CD14-positive monocyte (primary cell): ENCODE results near the gene GPN3. TPM values are rescaled to one million over a fixed set of nuclear protein-coding genes. Genes with fewer than 3 reads are reported as not detected.
"Not testable (repeated sequence)": the region's sequence is repeated elsewhere in the genome, so short reads cannot be mapped to it uniquely, and the experiment has no call there.

Experiments
- DNase-seq, 3 donors: peaks; one replicate each; pipeline ENCODE4 v3.0.0-alpha.2; 2011 to 2022
- H2AFZ ChIP-seq: 2 replicates; pipeline ENCODE4 v1.6.0; 2012; ENCODE audit warnings: mild to moderate bottlenecking, low read depth, low read length, inconsistent platforms; ENCODE audit not compliant: insufficient read depth, poor library complexity, severe bottlenecking
- H3K27ac ChIP-seq, 2 donors: 1 replicate in 1 of 2; 2 replicates in 1 of 2; pipeline ENCODE4 v1.5.1; 2012 to 2013; ENCODE audit warnings: low read length in 2 of 2, control low read depth in 1 of 2, inconsistent platforms in 1 of 2, low read depth in 1 of 2, mild to moderate bottlenecking in 1 of 2
- H3K27me3 ChIP-seq, 2 donors: one replicate each; pipeline versions ENCODE4 v1.6.0 to v1.6.1; 2011 to 2013; ENCODE audit warnings: low read length in 2 of 2; ENCODE audit not compliant: control insufficient read depth in 2 of 2, insufficient read depth in 2 of 2
- H3K36me3 ChIP-seq, 2 donors: replicated peaks in 1 of 2; 1 replicate in 1 of 2; 2 replicates in 1 of 2; pipeline versions ENCODE4 v1.5.1 to v1.6.1; 2012 to 2013; ENCODE audit warnings: low read length in 2 of 2, control low read depth in 1 of 2, inconsistent platforms in 1 of 2, mild to moderate bottlenecking in 1 of 2; ENCODE audit not compliant: insufficient read depth in 2 of 2, control insufficient read depth in 1 of 2
- H3K4me1 ChIP-seq, 2 donors: 1 replicate in 1 of 2; 2 replicates in 1 of 2; pipeline versions ENCODE4 v1.5.1 to v1.6.1; 2012 to 2013; ENCODE audit warnings: low read length in 2 of 2, control low read depth in 1 of 2, inconsistent platforms in 1 of 2, mild to moderate bottlenecking in 1 of 2, moderate library complexity in 1 of 2; ENCODE audit not compliant: insufficient read depth in 2 of 2, control insufficient read depth in 1 of 2
- H3K4me2 ChIP-seq: replicated peaks from 2 replicates; pipeline ENCODE3; 2012; ENCODE audit warnings: low read length, moderate library complexity, mild to moderate bottlenecking; ENCODE audit not compliant: poor library complexity, severe bottlenecking; ENCODE audit errors: extremely low read depth
- H3K4me3 ChIP-seq, 3 experiments: fragments of 200-600 bp in 1 of 3; sonication (generic) in 1 of 3; replicated peaks in 1 of 3; 1 replicate in 2 of 3; 2 replicates in 1 of 3; pipeline ENCODE4 v1.5.1; 2011 to 2013; ENCODE audit warnings: low read length in 3 of 3, mild to moderate bottlenecking in 3 of 3, control low read depth in 2 of 3, low read depth in 2 of 3, inconsistent platforms in 1 of 3, moderate library complexity in 1 of 3
- H3K79me2 ChIP-seq: 2 replicates; pipeline ENCODE4 v1.6.0; 2012; ENCODE audit warnings: mild to moderate bottlenecking, control low read depth, inconsistent platforms, low read length, moderate library complexity; ENCODE audit not compliant: insufficient read depth
- H3K9ac ChIP-seq: 2 replicates; pipeline ENCODE4 v1.6.0; 2017; ENCODE audit warnings: low read length, mild to moderate bottlenecking; ENCODE audit not compliant: insufficient read depth, poor library complexity, severe bottlenecking
- H3K9me3 ChIP-seq, 2 donors: replicated peaks in 1 of 2; 1 replicate in 1 of 2; 2 replicates in 1 of 2; pipeline versions ENCODE4 v1.5.1 to v1.6.1; 2012 to 2013; ENCODE audit warnings: low read length in 2 of 2, control low read depth in 1 of 2; ENCODE audit not compliant: control insufficient read depth in 1 of 2, insufficient read depth in 1 of 2
- H4K20me1 ChIP-seq: 2 replicates; pipeline ENCODE4 v1.6.0; 2012; ENCODE audit warnings: mild to moderate bottlenecking, low read length, control low read depth, moderate library complexity; ENCODE audit not compliant: insufficient read depth
- H3K27ac Mint-ChIP-seq, 7 donors: one replicate each; pipeline ENCODE4 v1.8.0; 2020; ENCODE audit warnings: mild to moderate bottlenecking in 7 of 7, mixed read lengths in 7 of 7, moderate library complexity in 6 of 7, inconsistent platforms in 2 of 7
- H3K27me3 Mint-ChIP-seq, 3 donors: one replicate each; pipeline ENCODE4 v1.8.0; 2021 to 2022; ENCODE audit warnings: low read depth in 3 of 3, mild to moderate bottlenecking in 3 of 3, mixed read lengths in 3 of 3, moderate library complexity in 3 of 3, inconsistent platforms in 1 of 3
- H3K36me3 Mint-ChIP-seq, 2 donors: one replicate each; pipeline ENCODE4 v1.8.0; 2020; ENCODE audit warnings: mixed read lengths in 2 of 2, inconsistent platforms in 1 of 2, mild to moderate bottlenecking in 1 of 2
- H3K4me1 Mint-ChIP-seq: one replicate; pipeline ENCODE4 v1.8.0; 2020; ENCODE audit warnings: mild to moderate bottlenecking, mixed read lengths
- H3K4me3 Mint-ChIP-seq, 2 donors: one replicate each; pipeline ENCODE4 v1.8.0; 2020; ENCODE audit warnings: mild to moderate bottlenecking in 2 of 2, mixed read lengths in 2 of 2, moderate library complexity in 1 of 2
- H3K9me3 Mint-ChIP-seq, 7 donors: one replicate each; pipeline ENCODE4 v1.8.0; 2020 to 2022; ENCODE audit warnings: mixed read lengths in 7 of 7, mild to moderate bottlenecking in 6 of 7, moderate library complexity in 6 of 7, inconsistent platforms in 2 of 7
- CTCF ChIP-seq: fragments of 200-600 bp; IDR thresholded peaks from one replicate; pipeline ENCODE4 v1.8.0; 2022; ENCODE audit warnings: antibody characterized with exemption, mild to moderate bottlenecking
- whole genome bisulfite sequencing: methylation state at CpG from one replicate; pipeline ENCODE4 v1.1.5; 2013; ENCODE audit warnings: missing lambda C conversion rate; ENCODE audit not compliant: insufficient coverage; 5-methylcytosine and 5-hydroxymethylcytosine counted together
- intact Hi-C, 2 donors: fragments of 100-400 bp; cut with micrococcal nuclease; formaldehyde crosslinking; loops; one replicate each; pipeline versions ENCODE4 v1.15.0 to v1.15.1; 2023
- polyA plus RNA-seq, 3 donors: library from polyadenylated mRNA; depleted of rRNA in 1 of 3; unstranded in 2 of 3; stranded (reverse) in 1 of 3; fragments of 300-500 nt in 2 of 3; fragments of >200 nt in 1 of 3; fragmentation: Illumina TruSeq in 2 of 3; gene quantifications; 1 replicate in 2 of 3; 2 replicates in 1 of 3; pipeline ENCODE4 v1.2.3, GENCODE V29; 2012 to 2021

GPN3 gene
- polyA plus RNA-seq, 3 donors: 7.3 to 52.4 (median 25.3) TPM

- H3K4me1 Mint-ChIP-seq: peaks cover 15% of the 10 kb centered on the region
- Histone ChIP-seq H3K9ac (no peak overlapping the region), H3K27ac (no peak overlapping the region), H3K9me3 (no peaks in the 10 kb centered on the region), H3K4me1 (peaks cover 12% of the 10 kb centered on the region in 2 donors), H3K27me3 (no peaks in the 10 kb centered on the region), H3K36me3 (no peaks in the 10 kb centered on the region), H4K20me1 (no peaks in the 10 kb centered on the region), H2AFZ (no peak overlapping the region), H3K79me2 (no peaks in the 10 kb centered on the region), H3K4me2 (no peak overlapping the region), H3K4me3 (no peak overlapping the region)
- H3K36me3 Mint-ChIP-seq: no peaks in the 10 kb centered on the region
- H3K27me3 Mint-ChIP-seq: peaks cover 0 to 6% (median 2%) of the 10 kb centered on the region in 3 donors
- intact Hi-C loops: loop anchor here in 1 of 2 donors (10.0 kb wide), 1 partner anchor 317 kb away; no protein-coding TSS in a partner anchor
- H3K4me3 Mint-ChIP-seq: no peak overlapping the region
- 100% methylated on average over 1 of the region's 4 CpGs for WGBS
- TF ChIP-seq CTCF: no peak
- no peak for DNase-seq
- peaks cover 0 to 3% (median 0%) of the 10 kb centered on the region in 7 donors for H3K9me3 Mint-ChIP-seq
- H3K27ac Mint-ChIP-seq: no peak overlapping the region
These were observed 46.4 kb downstream of the GPN3 start for GRCh38 chr12:110421701-110422100.

- Mint-ChIP-seq H3K9me3 (peaks cover 0 to 3% (median 0%) of the 10 kb centered on the region in 7 donors), H3K4me1 (peaks cover 15% of the 10 kb centered on the region), H3K36me3 (no peaks in the 10 kb centered on the region), H3K27ac (no peak overlapping the region), H3K4me3 (no peak overlapping the region), H3K27me3 (peaks cover 0 to 6% (median 2%) of the 10 kb centered on the region in 3 donors)
- Histone ChIP-seq H3K4me3 (no peak overlapping the region), H3K79me2 (no peaks in the 10 kb centered on the region), H4K20me1 (no peaks in the 10 kb centered on the region), H3K4me1 (peaks cover 13% of the 10 kb centered on the region in 2 donors), H3K36me3 (no peaks in the 10 kb centered on the region), H3K9me3 (no peaks in the 10 kb centered on the region), H3K4me2 (no peak overlapping the region), H3K27ac (no peak overlapping the region), H3K27me3 (no peaks in the 10 kb centered on the region), H3K9ac (no peak overlapping the region), H2AFZ (no peak overlapping the region)
- no CpG with 5 or more reads among the region's 3 CpGs for WGBS
- DNase-seq: no peak
- intact Hi-C loops: loop anchor here in 1 of 2 donors (10.0 kb wide), 1 partner anchor 316 kb away; no protein-coding TSS in a partner anchor
- no peak for TF ChIP-seq CTCF
These were observed 46.8 kb downstream of the GPN3 start for GRCh38 chr12:110421159-110421661.

- not testable (repeated sequence) for H3K27ac Mint-ChIP-seq, H3K9ac ChIP-seq, H3K27me3 ChIP-seq, H3K79me2 ChIP-seq, H3K36me3 ChIP-seq, H3K4me3 Mint-ChIP-seq, H2AFZ ChIP-seq, H3K4me2 ChIP-seq, H3K27me3 Mint-ChIP-seq, H3K27ac ChIP-seq, DNase-seq, H3K9me3 Mint-ChIP-seq, H3K4me3 ChIP-seq, H4K20me1 ChIP-seq, H3K36me3 Mint-ChIP-seq, H3K9me3 ChIP-seq
- intact Hi-C loops: loop anchor here in 1 of 2 donors (10.0 kb wide), 1 partner anchor 316 kb away; no protein-coding TSS in a partner anchor
- H3K4me1 Mint-ChIP-seq: peaks cover 15% of the 10 kb centered on the region
- WGBS: no CpG with 5 or more reads among the region's 1 CpG
- H3K4me1 ChIP-seq: peaks cover 13% of the 10 kb centered on the region in 2 donors
These were observed 47.4 kb downstream of the GPN3 start for GRCh38 chr12:110420644-110421043.
